ENCODE data around the gene ING3. TPM values are rescaled to one million over a fixed set of nuclear protein-coding genes. Genes with fewer than 3 reads are reported as not detected.

The ING3 gene
- total RNA-seq, 1 experiment from 2014 or later, result 9.1 TPM

- Histone ChIP-seq H3K36me3 (ENCODE audit: control insufficient read depth, insufficient read depth, low read length) (no peaks in the 10 kb centered on the region), H3K4me1 (ENCODE audit: control insufficient read depth, insufficient read depth, low read length) (no peaks in the 10 kb centered on the region), H3K4me3 (ENCODE audit: low read depth in 2 of 2, low read length in 2 of 2) (no peak overlapping the region), H3K9me3 (ENCODE audit: control insufficient read depth, insufficient read depth, low read depth, low read length) (no peaks in the 10 kb centered on the region), H3K27ac (ENCODE audit: low read length) (no peak overlapping the region), H3K27me3 (ENCODE audit: control insufficient read depth, insufficient read depth, low read length) (peaks cover 9% of the 10 kb centered on the region)
- ChIA-PET CTCF (no interaction called here), POLR2A (no interaction called here)
- no TSS peak for BruUV-seq (replicated peaks)
- in situ Hi-C loops (cut with HindIII; ENCODE audit: low pct_unique_long_range_greater_than_20kb, low sequenced_read_pairs), result no loop called here
- DNase-seq (ENCODE audit: low read depth, low spot score) (no peak), ATAC-seq (no peak)
- TF ChIP-seq REST (IDR thresholded peaks at IDR 0.05; ENCODE audit: insufficient read depth in 1 of 2, low read depth in 2 of 2, low read length in 1 of 2) (no peak), POLR2AphosphoS5 (IDR thresholded peaks at IDR 0.05; ENCODE audit: low read depth, low read length) (no peak), SIN3A (IDR thresholded peaks at IDR 0.05; ENCODE audit: borderline replicate concordance, insufficient read depth, low read depth, low read length) (no peak), CTCF (IDR thresholded peaks at IDR 0.05) (no peak), TCF7L2 (IDR thresholded peaks at IDR 0.05; ENCODE audit: low read depth, low read length) (no peak)
- intact Hi-C loops (cut with micrococcal nuclease; ENCODE audit: unreplicated experiment), result no loop called here
Measured at GRCh38 chr7:120942861-120943260, 7.7 kb upstream of the ING3 start.

GRCh38 chr7:120944826-120945562 lies 5.6 kb upstream of the ING3 start:
- DNase-seq (ENCODE audit: low read depth, low spot score) (no peak), ATAC-seq (no peak)
- no TSS peak for BruUV-seq (replicated peaks)
- Histone ChIP-seq H3K4me1 (ENCODE audit: control insufficient read depth, insufficient read depth, low read length) (peaks cover 6% of the 10 kb centered on the region; the same call in 1 of the 2 replicates), H3K36me3 (ENCODE audit: control insufficient read depth, insufficient read depth, low read length) (no peaks in the 10 kb centered on the region), H3K27me3 (ENCODE audit: control insufficient read depth, insufficient read depth, low read length) (peaks cover 9% of the 10 kb centered on the region), H3K9me3 (ENCODE audit: control insufficient read depth, insufficient read depth, low read depth, low read length) (no peaks in the 10 kb centered on the region), H3K27ac (ENCODE audit: low read length) (no peak overlapping the region), H3K4me3 (ENCODE audit: low read depth in 2 of 2, low read length in 2 of 2) (no peak overlapping the region)
- no peak for TF ChIP-seq REST (IDR thresholded peaks at IDR 0.05; ENCODE audit: insufficient read depth in 1 of 2, low read depth in 2 of 2, low read length in 1 of 2)
- no peak for TF ChIP-seq TCF7L2 (IDR thresholded peaks at IDR 0.05; ENCODE audit: low read depth, low read length)
- no peak for TF ChIP-seq POLR2AphosphoS5 (IDR thresholded peaks at IDR 0.05; ENCODE audit: low read depth, low read length)
- TF ChIP-seq CTCF (IDR thresholded peaks at IDR 0.05), result no peak
- TF ChIP-seq SIN3A (IDR thresholded peaks at IDR 0.05; ENCODE audit: borderline replicate concordance, insufficient read depth, low read depth, low read length), result no peak
- ChIA-PET POLR2A (no interaction called here), CTCF (no interaction called here)
- in situ Hi-C loops (cut with HindIII; ENCODE audit: low pct_unique_long_range_greater_than_20kb, low sequenced_read_pairs) (no loop called here), intact Hi-C loops (cut with micrococcal nuclease; ENCODE audit: unreplicated experiment) (no loop called here)

Measured in Panc1 (cell line).